A549 (cell line): ENCODE results near the gene OR10R2. TPM values are rescaled to one million over a fixed set of nuclear protein-coding genes. Genes with fewer than 3 reads are reported as not detected.

Source experiments
- ATAC-seq, 2 experiments: fragments of 200-7000 bp in 1 of 2; fragments of >200 bp in 1 of 2; cut with Nextera tagmentation in 1 of 2; cut with Tn5 transposase in 1 of 2; 3 replicates each; pipeline versions ENCODE4 v1.8.0 to v1.9.1; 2018 to 2020; ENCODE audit warnings: mild to moderate bottlenecking in 1 of 2, moderate library complexity in 1 of 2
- CTCF ChIA-PET: fragments of 300-600 bp; sonication (Branson Sonifier 250); formaldehyde crosslinking; extraction: SDS; loops from one replicate; lab custom pipeline; 2021; ENCODE audit warnings: antibody characterized with exemption, inconsistent platforms; lab: Yijun Ruan, JAX
- POLR2A ChIA-PET: fragments of 350-600 bp; formaldehyde crosslinking; extraction: SDS; loops from one replicate; lab custom pipeline; 2021; ENCODE audit warnings: antibody characterized with exemption, inconsistent platforms; lab: Yijun Ruan, JAX
- DNase-seq, 2 experiments: peaks; one replicate each; pipeline versions ENCODE4 v3.0.0 to v3.0.0-alpha.2; 2011 to 2016; ENCODE audit warnings: low read depth in 1 of 2, low spot score in 1 of 2
- FAIRE-seq: peaks from 2 replicates; lab custom pipeline; 2011; peaks lifted over from hg19 to GRCh38; lab: Jason Lieb, UNC
- H3K27ac ChIP-seq, 2 experiments: fragments of >200 bp; sonication (Bioruptor Twin); formaldehyde crosslinking; 3 replicates each; pipeline ENCODE4 v1.5.1; 2016 to 2017
- H3K4me1 ChIP-seq: fragments of >200 bp; sonication (Bioruptor Twin); formaldehyde crosslinking; 3 replicates; pipeline ENCODE4 v1.6.1; 2016
- H3K4me2 ChIP-seq: fragments of >200 bp; sonication (Bioruptor Twin); formaldehyde crosslinking; 3 replicates; pipeline ENCODE4 v1.6.1; 2016
- H3K4me3 ChIP-seq: fragments of >200 bp; sonication (Bioruptor Twin); formaldehyde crosslinking; 3 replicates; pipeline ENCODE4 v1.5.1; 2016
- H3K9me3 ChIP-seq: fragments of >200 bp; sonication (Bioruptor Twin); formaldehyde crosslinking; 3 replicates; pipeline ENCODE4 v1.6.1; 2016
- BHLHE40 ChIP-seq: IDR thresholded peaks from 2 replicates; pipeline ENCODE4 v1.6.1; 2012; ENCODE audit warnings: low read depth, low read length, inconsistent platforms
- CHD2 ChIP-seq: fragments of 150-350 bp; IDR thresholded peaks from 2 replicates; pipeline ENCODE4 v1.6.1; 2014; ENCODE audit warnings: low read length; ENCODE audit not compliant: partially characterized antibody
- CHD4 ChIP-seq: fragments of 200-600 bp; sonication (generic); IDR thresholded peaks from 2 replicates; pipeline ENCODE4 v1.6.1; 2016; ENCODE audit warnings: antibody characterized with exemption, mild to moderate bottlenecking, borderline replicate concordance
- EHF ChIP-seq: fragments of 250-450 bp; sonication (Bioruptor Pico); IDR thresholded peaks from 2 replicates; pipeline ENCODE4 v1.5.0; 2020; ENCODE audit warnings: mild to moderate bottlenecking
- EHMT2 ChIP-seq: fragments of 200-600 bp; sonication (generic); IDR thresholded peaks from 2 replicates; pipeline ENCODE4 v1.6.1; 2016; ENCODE audit warnings: antibody characterized with exemption, low read depth, mild to moderate bottlenecking, moderate library complexity
- EP300 ChIP-seq, 2 experiments: fragments of >200 bp; sonication (Bioruptor Twin); formaldehyde crosslinking; IDR thresholded peaks; 2 replicates in 1 of 2; 3 replicates in 1 of 2; pipeline ENCODE4 v1.6.1; 2016 to 2017
- FOSL2 ChIP-seq, 2 experiments: fragments of 450-650 bp in 1 of 2; fragments of >200 bp in 1 of 2; sonication (Bioruptor Twin) in 1 of 2; formaldehyde crosslinking; IDR thresholded peaks; 2 replicates each; pipeline versions ENCODE4 v1.5.0 to v1.6.1; 2016 to 2020; ENCODE audit warnings: mild to moderate bottlenecking in 1 of 2, moderate library complexity in 1 of 2
- HMGXB4 ChIP-seq: fragments of 250-450 bp; sonication (Bioruptor Pico); IDR thresholded peaks from 2 replicates; pipeline ENCODE4 v1.5.0; 2021; ENCODE audit warnings: mild to moderate bottlenecking, moderate library complexity, borderline replicate concordance
- KDM5A ChIP-seq: fragments of 200-600 bp; sonication (generic); IDR thresholded peaks from 2 replicates; pipeline ENCODE4 v1.6.1; 2016; ENCODE audit warnings: antibody characterized with exemption, mild to moderate bottlenecking
- MAFK ChIP-seq: fragments of 450-650 bp; IDR thresholded peaks from 2 replicates; pipeline ENCODE4 v1.6.1; 2014; ENCODE audit not compliant: partially characterized antibody
- MAX ChIP-seq: IDR thresholded peaks from 2 replicates; pipeline ENCODE4 v1.6.1; 2012
- MAZ ChIP-seq: fragments of 150-350 bp; IDR thresholded peaks from 2 replicates; pipeline ENCODE4 v1.6.1; 2014; ENCODE audit warnings: antibody characterized with exemption, low read depth, low read length, borderline replicate concordance
- MYC ChIP-seq: IDR thresholded peaks from 2 replicates; pipeline ENCODE4 v1.6.1; 2012; ENCODE audit warnings: mild to moderate bottlenecking, inconsistent platforms, low read length, improper control_type of control experiment, borderline replicate concordance
- NPAS2 ChIP-seq: fragments of 250-450 bp; sonication (Bioruptor Pico); IDR thresholded peaks from 2 replicates; pipeline ENCODE4 v1.8.0; 2022; ENCODE audit warnings: mild to moderate bottlenecking, moderate library complexity, borderline replicate concordance
- POLR2AphosphoS2 ChIP-seq: conservative IDR thresholded peaks from 2 replicates; pipeline ENCODE4 v1.6.1; 2012; ENCODE audit warnings: low read length, improper control_type of control experiment, inconsistent platforms
- RCOR1 ChIP-seq: fragments of 150-350 bp; IDR thresholded peaks from 2 replicates; pipeline ENCODE4 v1.6.1; 2014; ENCODE audit warnings: antibody characterized with exemption, low read length, low read depth
- REST ChIP-seq: fragments of 200-600 bp; sonication (generic); IDR thresholded peaks from 2 replicates; pipeline ENCODE4 v1.6.1; 2016; ENCODE audit warnings: antibody characterized with exemption, mild to moderate bottlenecking, moderate library complexity
- SMC3 ChIP-seq: fragments of >200 bp; sonication (Bioruptor Twin); formaldehyde crosslinking; IDR thresholded peaks from 3 replicates; pipeline ENCODE4 v1.6.1; 2018; ENCODE audit warnings: inconsistent platforms
- TP53 ChIP-seq: fragments of 250-450 bp; sonication (Bioruptor Pico); IDR thresholded peaks from 2 replicates; pipeline ENCODE4 v1.5.0; 2021; ENCODE audit warnings: mild to moderate bottlenecking, moderate library complexity
- WGBS: methylation state at CpG from one replicate; pipeline ENCODE4 v1.1.6; 2017; ENCODE audit errors: missing lambda C conversion rate; 5-methylcytosine and 5-hydroxymethylcytosine counted together
- polyA plus RNA-seq, 4 experiments: library from polyadenylated mRNA; depleted of rRNA in 3 of 4; stranded (reverse); fragments of >200 nt; fragmentation: RNase III in 1 of 4; extraction: RNeasy Plus Mini Kit Qiagen cat#74134 plus additional on column Dnase treatment in 1 of 4; gene quantifications; 2 replicates in 3 of 4; 3 replicates in 1 of 4; pipeline ENCODE4 v1.2.3, GENCODE V29; 2011 to 2017

The OR10R2 gene
- polyA plus RNA-seq, 2 of the 4 experiments (the other 2 are of a cell fraction), result not detected

- CTCF ChIA-PET, result no interaction called here
- 4% methylated on average over 3 of the region's 3 CpGs for WGBS
- H3K4me1 ChIP-seq, result no peaks in the 10 kb centered on the region
- H3K9me3 ChIP-seq, result no peaks in the 10 kb centered on the region
- no peak for DNase-seq
- POLR2A ChIA-PET, result no interaction called here
- TF ChIP-seq CHD2 (no peak), EP300 (IDR thresholded peaks at IDR 0.05) (no peak), FOSL2 (IDR thresholded peaks at IDR 0.05) (no peak), FOSL2 (CRISPR knock-in tag; IDR thresholded peaks at IDR 0.05) (no peak), CHD4 (no peak), KDM5A (no peak), SMC3 (no peak), MYC (no peak)
- TF ChIP-seq, all 56 proteins: peak for 0
- no peak for FAIRE-seq
- Histone ChIP-seq H3K27ac (no peak overlapping the region), H3K4me2 (no peak overlapping the region), H3K4me3 (no peak overlapping the region)
- ATAC-seq, result no peak
Measured at GRCh38 chr1:158491316-158491715, 19.3 kb downstream of the OR10R2 start.

GRCh38 chr1:158493054-158493453 lies 21.0 kb downstream of the OR10R2 start:
- ChIA-PET POLR2A (no interaction called here), CTCF (interaction anchor here (1.8 kb wide), 1 partner anchor 10 kb away, joined by 3 read pairs; no protein-coding TSS in a partner anchor)
- H3K4me3 ChIP-seq, result no peak overlapping the region
- TF ChIP-seq HMGXB4 (CRISPR knock-in tag) (no peak), CHD4 (no peak), MAX (no peak), EHF (CRISPR knock-in tag) (no peak), RCOR1 (no peak), TP53 (CRISPR knock-in tag) (no peak), BHLHE40 (no peak), NPAS2 (CRISPR knock-in tag) (no peak), MAFK (no peak), MAZ (no peak), POLR2AphosphoS2 (no peak), EHMT2 (no peak), REST (no peak), EP300 (IDR thresholded peaks at IDR 0.05) (no peak)
- TF ChIP-seq, all 56 proteins: peak for 0
- no peaks in the 10 kb centered on the region for H3K4me1 ChIP-seq
- no peaks in the 10 kb centered on the region for H3K9me3 ChIP-seq
- WGBS, result 0% methylated on average over 3 of the region's 3 CpGs
- no peak for DNase-seq
- no peak overlapping the region for H3K27ac ChIP-seq
- no peak for ATAC-seq
- FAIRE-seq, result no peak
- H3K4me2 ChIP-seq, result no peak overlapping the region
